ENCODE results near the gene PRPF6.

Gene PRPF6

DNA sequence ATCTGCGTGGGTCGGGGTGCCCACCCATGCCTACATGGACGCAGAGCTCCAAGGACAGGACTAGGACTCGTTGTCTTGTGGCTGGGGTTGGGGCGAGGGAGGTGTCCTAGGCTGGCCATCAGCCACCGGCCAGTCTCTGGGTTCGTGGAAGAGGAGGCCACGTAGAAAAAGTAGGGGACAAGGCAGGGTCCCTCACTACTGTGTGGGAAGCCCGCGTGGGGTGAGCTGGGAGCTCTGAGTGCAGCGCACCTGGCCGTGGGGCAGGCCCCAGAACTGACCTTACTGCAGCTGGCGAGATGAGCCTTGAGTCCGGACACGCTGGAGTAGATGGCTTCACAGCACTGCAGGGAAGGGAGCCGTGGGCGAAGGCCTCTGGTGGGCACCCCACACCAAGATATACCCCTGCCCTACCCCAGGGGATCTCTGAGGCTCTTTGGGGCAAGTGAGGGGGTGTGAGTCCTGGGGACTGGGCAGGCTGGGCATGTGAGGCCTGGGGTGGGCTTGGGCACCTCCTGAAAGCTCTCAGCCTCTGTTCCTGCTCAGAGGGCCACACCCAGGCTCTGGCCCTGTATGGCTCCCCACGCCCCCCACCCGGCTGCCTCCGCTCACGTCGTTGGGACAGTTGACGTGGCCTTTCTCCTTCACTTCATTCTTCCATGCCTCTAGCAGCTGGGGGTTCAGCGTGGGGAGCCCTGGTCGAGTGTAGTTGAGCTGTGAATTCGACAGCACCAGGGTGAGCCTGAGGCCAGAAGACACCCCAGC lies 19.1 kb upstream of the PRPF6 start:
- H3K4me3 ChIP-seq (ENCODE audit: low read depth, low read length) = no peak overlapping the region
- TF ChIP-seq, protein P1, sequence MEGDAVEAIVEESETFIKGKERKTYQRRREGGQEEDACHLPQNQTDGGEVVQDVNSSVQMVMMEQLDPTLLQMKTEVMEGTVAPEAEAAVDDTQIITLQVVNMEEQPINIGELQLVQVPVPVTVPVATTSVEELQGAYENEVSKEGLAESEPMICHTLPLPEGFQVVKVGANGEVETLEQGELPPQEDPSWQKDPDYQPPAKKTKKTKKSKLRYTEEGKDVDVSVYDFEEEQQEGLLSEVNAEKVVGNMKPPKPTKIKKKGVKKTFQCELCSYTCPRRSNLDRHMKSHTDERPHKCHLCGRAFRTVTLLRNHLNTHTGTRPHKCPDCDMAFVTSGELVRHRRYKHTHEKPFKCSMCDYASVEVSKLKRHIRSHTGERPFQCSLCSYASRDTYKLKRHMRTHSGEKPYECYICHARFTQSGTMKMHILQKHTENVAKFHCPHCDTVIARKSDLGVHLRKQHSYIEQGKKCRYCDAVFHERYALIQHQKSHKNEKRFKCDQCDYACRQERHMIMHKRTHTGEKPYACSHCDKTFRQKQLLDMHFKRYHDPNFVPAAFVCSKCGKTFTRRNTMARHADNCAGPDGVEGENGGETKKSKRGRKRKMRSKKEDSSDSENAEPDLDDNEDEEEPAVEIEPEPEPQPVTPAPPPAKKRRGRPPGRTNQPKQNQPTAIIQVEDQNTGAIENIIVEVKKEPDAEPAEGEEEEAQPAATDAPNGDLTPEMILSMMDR (IDR thresholded peaks at IDR 0.05; ENCODE audit: control insufficient read depth, extremely low read depth, insufficient read depth) = no peak
- no peak for DNase-seq (ENCODE audit: low read depth)

DNA sequence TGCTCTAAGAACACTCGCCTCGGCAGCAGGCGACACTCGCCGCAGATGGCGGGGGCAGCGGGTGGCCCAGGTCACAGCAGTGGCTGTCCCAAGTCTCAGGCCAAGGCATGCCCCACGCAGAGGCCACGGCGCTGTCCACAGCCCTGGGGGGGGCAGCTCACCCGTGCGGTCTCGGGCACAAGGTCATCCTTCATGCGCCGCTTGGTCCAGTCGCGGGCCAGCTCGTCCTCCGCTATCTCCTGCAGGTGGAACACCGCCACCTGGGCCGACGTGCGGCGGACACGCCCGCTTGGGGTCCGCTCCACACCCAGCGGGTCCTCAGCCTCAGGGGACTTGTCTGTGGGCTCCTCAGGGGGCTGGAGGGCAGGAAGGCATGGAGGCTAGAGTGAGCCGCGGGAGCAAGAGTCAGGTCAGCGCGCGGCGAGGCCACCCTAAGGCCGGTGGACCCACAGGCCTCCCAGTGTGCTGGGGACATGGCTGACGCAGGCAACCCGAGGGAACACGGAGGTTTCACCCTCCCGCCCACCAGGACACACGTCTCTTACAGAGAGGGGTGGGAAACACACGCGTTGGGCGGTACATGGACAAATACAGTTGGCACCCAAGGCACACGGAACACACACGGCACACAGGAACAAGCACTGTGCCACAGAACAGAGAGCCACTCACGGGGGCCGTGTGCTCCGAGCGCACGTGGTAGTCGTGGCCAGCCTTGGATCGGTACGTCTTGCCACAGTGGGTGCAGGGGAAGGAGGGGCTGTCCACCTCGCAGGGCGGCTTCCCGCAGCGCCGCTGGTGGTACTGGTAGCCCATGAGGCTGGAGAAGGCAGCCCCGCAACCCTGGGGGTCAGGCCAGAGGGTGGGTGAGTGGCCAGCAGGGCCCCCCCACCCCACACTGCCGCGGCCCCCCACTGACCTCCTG lies 18.2 kb upstream of the PRPF6 start:
- DNase-seq (ENCODE audit: low read depth) = no peak
- H3K4me3 ChIP-seq (ENCODE audit: low read depth, low read length) = no peak overlapping the region
- TF ChIP-seq, protein P1 (IDR thresholded peaks at IDR 0.05; ENCODE audit: control insufficient read depth, extremely low read depth, insufficient read depth) = no peak

DNA sequence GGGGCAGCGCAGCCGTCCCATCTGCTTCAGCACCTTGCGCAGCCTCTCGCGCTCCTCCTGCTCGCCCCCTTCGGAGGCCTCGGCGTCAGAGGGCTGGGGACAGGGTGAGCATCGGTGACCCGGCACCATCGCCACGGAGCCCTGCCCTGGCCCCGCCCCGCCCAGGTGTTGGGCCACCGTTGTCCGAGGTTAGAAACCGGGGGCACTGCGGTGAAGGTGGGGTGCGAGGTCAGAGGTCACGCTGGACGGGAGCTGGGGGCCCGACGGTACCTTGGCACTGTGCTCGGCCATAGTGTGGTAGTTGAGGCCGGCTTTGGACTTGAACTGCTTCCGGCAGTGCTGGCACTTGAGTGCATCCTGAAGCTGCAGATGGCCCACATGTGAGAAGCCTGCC lies 17.6 kb upstream of the PRPF6 start:
- DNase-seq (ENCODE audit: low read depth) = no peak
- no peak overlapping the region for H3K4me3 ChIP-seq (ENCODE audit: low read depth, low read length)
- TF ChIP-seq, protein P1 (IDR thresholded peaks at IDR 0.05; ENCODE audit: control insufficient read depth, extremely low read depth, insufficient read depth) = no peak

DNA sequence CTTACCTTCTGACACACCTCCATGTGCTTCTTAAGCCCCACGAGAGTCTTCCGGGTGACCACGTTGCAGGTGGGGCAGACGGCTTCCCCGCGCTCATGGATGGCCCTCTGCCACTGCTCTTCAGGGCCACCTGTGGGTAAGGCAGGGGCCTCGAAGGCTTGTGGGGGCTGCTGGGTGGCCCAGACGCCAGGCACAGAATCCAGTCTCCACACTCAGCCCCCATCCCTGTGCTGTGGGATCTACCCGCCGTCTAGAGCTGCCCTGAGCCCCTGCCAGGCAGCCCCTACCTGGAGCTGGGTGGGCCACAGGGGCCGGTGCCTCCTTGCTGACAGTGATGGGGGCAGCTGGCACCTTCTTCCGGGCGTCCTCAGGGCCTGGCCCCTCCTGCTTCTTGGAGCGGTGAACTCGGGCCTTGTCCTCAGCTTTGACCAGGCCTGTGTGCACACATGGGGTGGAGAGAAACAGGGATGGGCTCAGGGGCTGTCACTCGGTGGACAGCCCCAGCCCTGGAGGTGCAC lies 17.1 kb upstream of the PRPF6 start:
- DNase-seq (ENCODE audit: low read depth) = no peak
- TF ChIP-seq, protein P1 (IDR thresholded peaks at IDR 0.05; ENCODE audit: control insufficient read depth, extremely low read depth, insufficient read depth) = no peak
- H3K4me3 ChIP-seq (ENCODE audit: low read depth, low read length) = no peak overlapping the region

DNA sequence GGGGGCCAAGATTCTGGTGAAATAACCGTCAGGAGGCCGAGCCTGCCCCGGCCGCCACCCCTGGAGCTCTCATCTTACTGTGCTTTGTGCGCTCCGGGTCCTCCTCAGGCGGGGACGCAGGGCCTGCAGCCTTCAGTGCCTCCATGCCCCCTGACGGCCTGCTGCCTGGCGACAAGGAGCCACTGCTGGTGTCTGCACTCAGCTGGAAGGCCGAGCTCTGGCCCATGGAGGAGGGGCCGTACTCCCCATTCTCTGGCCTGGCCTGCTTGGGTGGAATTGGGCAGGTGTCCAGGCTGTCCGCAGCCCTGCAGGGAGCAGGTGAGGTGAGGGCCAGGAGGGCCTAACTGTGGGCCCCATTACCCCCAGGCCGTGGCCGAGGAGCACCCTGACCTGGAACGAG lies 16.5 kb upstream of the PRPF6 start:
- TF ChIP-seq, protein P1 (IDR thresholded peaks at IDR 0.05; ENCODE audit: control insufficient read depth, extremely low read depth, insufficient read depth) = no peak
- DNase-seq (ENCODE audit: low read depth) = no peak

DNA sequence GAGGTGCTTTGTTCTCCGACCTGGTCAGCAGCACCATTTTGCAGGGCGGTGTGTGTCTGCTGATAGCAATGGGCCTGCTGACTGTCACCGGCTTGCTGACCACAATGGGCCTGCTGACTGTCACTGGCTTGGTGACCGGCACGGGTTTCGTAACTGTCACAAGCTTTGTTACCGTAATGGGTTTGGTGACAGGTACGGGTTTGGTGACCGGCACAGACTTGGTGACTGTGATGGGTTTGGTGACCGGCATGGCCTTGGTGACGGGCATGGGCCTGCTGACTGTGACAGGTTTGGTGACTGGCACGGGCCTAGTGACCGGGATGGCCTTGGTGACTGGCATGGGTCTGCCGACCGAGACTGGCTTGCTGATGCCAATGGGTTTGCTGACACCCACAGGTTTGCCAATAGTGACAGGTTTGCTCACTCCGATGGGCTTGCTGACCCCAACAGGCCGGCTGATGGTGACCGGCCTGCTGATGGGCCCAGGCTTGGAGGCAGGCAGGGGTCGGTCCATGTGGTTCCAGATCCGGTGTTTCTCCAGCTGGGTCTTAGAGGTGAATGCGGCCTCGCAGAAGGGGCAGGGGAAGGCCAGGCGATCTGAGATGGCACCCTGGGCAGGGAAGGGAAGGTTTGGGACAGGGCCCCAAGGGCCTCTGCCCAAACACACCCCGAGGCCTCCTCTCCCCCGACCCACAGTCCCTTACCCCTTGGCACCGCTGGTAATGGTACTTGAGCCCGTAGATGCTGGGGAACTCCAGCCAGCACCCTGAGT lies 14.6 kb upstream of the PRPF6 start:
- H3K4me3 ChIP-seq (ENCODE audit: low read depth, low read length) = no peak overlapping the region

More for the DNA sequence above, 16.5 kb upstream of the PRPF6 start:
- H3K4me3 ChIP-seq (ENCODE audit: low read depth, low read length) = no peak overlapping the region

More for the DNA sequence above, 14.6 kb upstream of the PRPF6 start:
- TF ChIP-seq, protein P1 (IDR thresholded peaks at IDR 0.05; ENCODE audit: control insufficient read depth, extremely low read depth, insufficient read depth) = no peak
- DNase-seq (ENCODE audit: low read depth) = no peak
